NCI-H1436 treated with DMSO at 0.1 percent for 48 hours (cell line): ENCODE results near the gene NR2E3.

Experiments
- DNase-seq: peaks from one replicate; lab custom pipeline; 2025; lab: John Stamatoyannopoulos, UW

Gene NR2E3

DNA sequence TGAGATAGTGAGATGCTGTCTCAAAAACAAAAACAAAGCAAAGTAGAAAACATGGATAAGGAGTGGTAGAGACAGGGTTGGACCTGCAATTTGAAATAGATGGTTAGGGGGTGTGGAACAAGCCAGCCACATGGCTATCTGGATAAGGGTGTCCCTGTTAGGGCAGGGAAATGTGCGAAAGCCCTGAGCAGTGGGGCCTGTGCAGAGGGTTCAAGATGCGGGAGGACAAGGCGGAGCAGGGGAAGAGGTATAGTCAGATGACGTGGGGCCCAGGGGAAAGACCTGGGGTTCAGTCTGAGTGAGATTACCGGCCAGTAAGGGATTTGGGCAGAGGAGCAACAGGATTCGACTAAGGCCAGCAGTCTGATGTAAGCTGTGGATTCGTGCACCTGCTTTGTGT lies 18.4 kb upstream of the NR2E3 start:
- no peak for DNase-seq

DNA sequence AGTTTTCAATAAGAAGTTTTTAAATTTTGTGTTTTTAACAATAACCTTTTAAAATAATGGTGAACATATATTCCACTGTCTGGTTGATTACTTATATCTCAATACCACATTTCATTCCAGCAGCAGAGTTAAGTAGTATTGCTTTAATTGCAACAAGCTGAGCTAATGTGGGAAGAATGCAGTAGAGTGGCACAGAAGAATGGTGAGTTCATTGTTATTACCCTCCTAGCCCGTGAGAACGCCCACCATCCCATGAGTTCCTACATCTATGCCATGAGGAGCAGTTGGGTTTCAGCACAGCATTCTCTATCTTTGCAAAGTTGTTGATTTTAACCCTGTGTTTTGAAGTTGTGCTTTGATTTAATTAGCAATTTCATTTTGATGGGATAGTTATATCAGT lies 17.8 kb upstream of the NR2E3 start:
- DNase-seq: no peak

GRCh38 chr15:71798641-71799040 lies 11.7 kb upstream of the NR2E3 start:
- DNase-seq: no peak

GRCh38 chr15:71800190-71800589 lies 10.2 kb upstream of the NR2E3 start:
- no peak for DNase-seq

DNA sequence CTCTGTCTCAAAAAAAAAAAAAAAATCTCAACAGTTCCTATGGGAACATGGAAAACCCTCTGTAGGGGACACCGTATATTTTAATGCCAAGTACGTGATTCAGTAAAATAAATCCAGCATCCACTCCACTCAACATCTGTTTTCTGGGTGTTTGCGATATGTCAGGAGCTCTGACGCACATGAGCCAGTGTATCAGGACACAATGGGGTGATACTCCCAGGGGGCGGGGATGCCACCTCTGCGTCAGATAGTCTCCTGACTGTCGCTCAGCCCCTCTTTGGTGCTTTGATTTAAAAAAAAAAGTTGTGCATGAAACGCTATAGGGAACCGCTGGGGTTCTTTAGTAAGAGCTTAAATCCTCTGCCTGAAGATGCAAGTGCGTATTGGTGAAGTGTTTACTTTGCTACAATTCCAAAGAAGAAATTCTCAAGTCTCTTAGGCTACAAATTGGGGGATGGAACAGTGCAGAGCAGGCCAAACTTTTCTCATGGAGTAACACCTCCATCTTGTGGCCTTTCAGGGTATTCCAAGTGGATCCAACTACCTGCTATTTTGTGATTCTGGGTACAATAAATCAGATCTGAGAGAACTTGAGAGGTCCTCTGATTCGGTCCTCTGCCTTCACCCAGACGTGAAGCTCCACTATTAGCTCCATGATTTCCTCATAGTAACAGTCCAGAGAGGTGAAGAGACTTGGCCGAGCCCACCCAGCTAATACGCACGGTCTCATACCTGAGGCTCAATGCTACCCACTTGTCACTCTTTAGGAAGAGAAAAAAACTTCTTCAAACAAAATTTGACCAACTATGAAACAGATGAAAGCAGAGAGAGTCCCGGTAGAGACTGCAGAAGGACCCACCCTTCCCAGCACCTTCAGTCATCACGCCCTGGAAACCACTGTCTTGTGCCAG lies 9.3 kb upstream of the NR2E3 start:
- no peak for DNase-seq

- DNase-seq: no peak
Observed at GRCh38 chr15:71801935-71802655, 8.3 kb upstream of the NR2E3 start.

- DNase-seq: no peak
Observed at GRCh38 chr15:71802770-71803169, 7.6 kb upstream of the NR2E3 start.

GRCh38 chr15:71804226-71804625 lies 6.1 kb upstream of the NR2E3 start:
- no peak for DNase-seq

DNA sequence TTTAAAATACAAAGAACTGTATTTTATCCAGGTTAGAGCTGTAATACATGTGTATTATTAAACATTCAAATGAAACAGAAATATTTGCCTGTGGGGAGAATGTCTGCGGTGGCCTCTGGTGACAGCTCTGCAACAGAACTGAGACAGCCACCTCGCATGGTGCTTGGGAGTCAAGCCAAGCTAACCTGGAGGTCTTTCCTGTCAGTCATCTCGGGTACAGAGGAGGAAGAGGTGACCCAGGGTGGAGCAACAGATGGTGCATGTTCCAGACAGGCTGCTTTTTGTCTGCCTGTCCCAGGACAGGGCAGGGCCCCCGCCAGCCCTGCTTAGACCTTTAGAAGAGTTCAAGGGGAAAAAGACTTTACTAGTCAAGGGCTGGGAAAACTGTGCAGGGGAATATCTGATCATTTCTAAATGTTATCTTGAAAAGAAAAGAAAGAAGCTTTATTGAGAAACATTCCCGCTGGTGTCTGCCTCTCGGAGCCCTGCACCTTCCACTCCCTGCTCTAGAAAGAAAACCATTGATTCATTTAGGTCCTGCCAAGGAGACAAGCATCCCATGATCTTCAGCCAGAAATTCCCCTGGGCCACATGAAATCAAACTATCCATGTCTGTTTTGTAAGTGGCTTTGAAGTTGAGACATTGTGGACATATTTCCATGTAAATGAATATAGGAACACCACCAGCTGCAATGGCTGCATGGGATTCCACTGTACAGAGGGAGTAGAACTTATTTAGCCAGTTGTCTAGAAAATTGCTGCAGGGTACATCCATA lies 5.5 kb upstream of the NR2E3 start:
- DNase-seq: no peak

- DNase-seq: no peak
Observed at GRCh38 chr15:71806452-71806931, 3.9 kb upstream of the NR2E3 start.

DNA sequence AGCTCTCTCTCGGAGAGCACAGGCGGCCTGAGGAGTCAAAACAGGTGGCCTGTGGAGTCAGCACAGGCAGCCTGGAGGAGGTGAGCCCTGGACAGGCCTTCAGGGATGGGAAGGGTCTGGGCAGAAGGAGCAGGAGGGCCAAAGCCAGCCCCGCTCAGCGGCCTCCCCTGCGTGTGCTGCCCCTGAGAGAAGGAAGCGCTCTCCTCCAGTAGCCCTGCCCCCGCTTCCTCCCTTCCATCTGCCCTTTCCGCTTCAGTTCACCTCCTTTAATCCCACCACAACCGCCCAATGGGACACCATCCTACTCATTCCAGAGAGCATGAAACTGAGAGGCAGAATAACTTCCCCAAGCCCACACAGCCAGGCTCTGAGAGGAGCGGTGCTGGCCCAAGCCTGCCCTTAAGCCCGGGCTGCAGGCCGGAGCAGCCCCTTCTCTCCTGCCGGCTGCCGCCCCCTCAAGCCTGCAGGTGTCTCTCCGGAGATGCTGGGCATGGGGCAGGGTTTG lies 3.2 kb upstream of the NR2E3 start:
- no peak for DNase-seq

DNA sequence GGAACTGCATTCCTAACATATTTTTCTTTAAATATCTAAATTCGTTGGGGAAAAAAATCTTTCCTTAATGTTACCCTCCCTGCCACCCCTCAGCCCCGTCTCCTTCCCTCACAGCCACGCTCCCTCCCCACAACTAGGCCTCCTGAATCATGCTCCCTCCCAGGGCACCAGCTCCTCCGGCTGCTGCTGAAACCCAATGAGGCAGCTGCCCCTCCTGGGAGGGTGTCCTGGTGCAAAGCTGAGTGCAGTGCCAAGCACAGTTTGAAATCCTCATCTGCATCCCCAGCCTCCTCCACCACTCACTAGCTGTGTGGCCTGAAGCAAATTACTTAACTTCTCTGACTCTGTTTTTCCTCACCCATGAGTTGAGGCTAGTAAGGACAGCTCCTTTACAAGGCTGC lies 2.7 kb upstream of the NR2E3 start:
- DNase-seq: no peak

- DNase-seq: no peak
Observed at GRCh38 chr15:71808311-71809020, 1.9 kb upstream of the NR2E3 start.

DNA sequence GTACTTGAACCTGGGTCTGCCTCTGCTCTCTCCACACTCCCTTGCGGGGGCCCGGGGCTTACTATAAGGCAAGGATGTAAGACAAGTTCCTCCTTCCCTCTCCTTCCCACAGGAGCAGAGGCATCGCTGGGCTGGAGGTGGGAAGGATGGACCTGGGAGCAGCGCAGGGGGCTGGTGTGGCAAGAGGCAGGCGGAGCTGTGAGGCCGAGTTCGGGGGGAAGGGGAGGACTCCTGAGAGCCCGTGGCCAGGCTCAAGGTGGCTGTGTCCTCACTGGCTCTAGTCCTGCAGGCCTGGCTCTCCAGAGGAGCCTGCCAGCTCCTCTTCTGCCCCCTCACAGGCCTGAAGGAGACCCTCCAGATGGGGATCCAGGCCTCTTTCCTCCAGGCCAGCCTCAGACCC lies 1.0 kb upstream of the NR2E3 start:
- DNase-seq: no peak

GRCh38 chr15:71811036-71811736 lies 832 bp downstream of the NR2E3 start:
- DNase-seq: no peak

GRCh38 chr15:71811752-71812735 lies 1.7 kb downstream of the NR2E3 start:
- no peak for DNase-seq

- DNase-seq: no peak
Observed at GRCh38 chr15:71812966-71813722, 2.8 kb downstream of the NR2E3 start.

GRCh38 chr15:71813723-71814470 lies 3.5 kb downstream of the NR2E3 start:
- no peak for DNase-seq
